ENCODE data around the gene TBC1D12. TPM values are rescaled to one million over a fixed set of nuclear protein-coding genes. Genes with fewer than 3 reads are reported as not detected.

The TBC1D12 gene
- total and polyA plus RNA-seq, 8 donors = 4.1 to 9.2 (median 5.5) TPM

- no peak overlapping the region for H3K27ac ChIP-seq
- no peak for DNase-seq
- TF ChIP-seq, protein P1, sequence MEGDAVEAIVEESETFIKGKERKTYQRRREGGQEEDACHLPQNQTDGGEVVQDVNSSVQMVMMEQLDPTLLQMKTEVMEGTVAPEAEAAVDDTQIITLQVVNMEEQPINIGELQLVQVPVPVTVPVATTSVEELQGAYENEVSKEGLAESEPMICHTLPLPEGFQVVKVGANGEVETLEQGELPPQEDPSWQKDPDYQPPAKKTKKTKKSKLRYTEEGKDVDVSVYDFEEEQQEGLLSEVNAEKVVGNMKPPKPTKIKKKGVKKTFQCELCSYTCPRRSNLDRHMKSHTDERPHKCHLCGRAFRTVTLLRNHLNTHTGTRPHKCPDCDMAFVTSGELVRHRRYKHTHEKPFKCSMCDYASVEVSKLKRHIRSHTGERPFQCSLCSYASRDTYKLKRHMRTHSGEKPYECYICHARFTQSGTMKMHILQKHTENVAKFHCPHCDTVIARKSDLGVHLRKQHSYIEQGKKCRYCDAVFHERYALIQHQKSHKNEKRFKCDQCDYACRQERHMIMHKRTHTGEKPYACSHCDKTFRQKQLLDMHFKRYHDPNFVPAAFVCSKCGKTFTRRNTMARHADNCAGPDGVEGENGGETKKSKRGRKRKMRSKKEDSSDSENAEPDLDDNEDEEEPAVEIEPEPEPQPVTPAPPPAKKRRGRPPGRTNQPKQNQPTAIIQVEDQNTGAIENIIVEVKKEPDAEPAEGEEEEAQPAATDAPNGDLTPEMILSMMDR (IDR thresholded peaks at IDR 0.05) = no peak
- no peaks in the 10 kb centered on the region for H3K9me3 ChIP-seq
- intact Hi-C loops (cut with DNase I) = no loop called here
- no peak overlapping the region for H3K4me3 ChIP-seq
- H3K27me3 ChIP-seq = no peaks in the 10 kb centered on the region
- no peak for FAIRE-seq
- peaks cover 6 to 17% (median 10%) of the 10 kb centered on the region in 3 donors for H3K4me1 ChIP-seq
- H3K36me3 ChIP-seq = no peaks in the 10 kb centered on the region
- ATAC-seq = no peak
Observed at GRCh38 chr10:94583124-94583523, 180.8 kb downstream of the TBC1D12 start.

Other genes with a start within 250 kb of the TBC1D12 start
- 1 to 10 TPM; 3.3 to 9.4 (median 7.2) TPM for gene NOC3L, start 39.6 kb upstream of the TBC1D12 start, total RNA-seq
- gene NOC3L, start 39.6 kb upstream of the TBC1D12 start, polyA plus RNA-seq = 1 to 10 TPM; 3.8 to 4.4 TPM
- gene HELLS, start 143.2 kb downstream of the TBC1D12 start, total RNA-seq = 1 to 10 TPM; 1.1 to 4.2 (median 3.0) TPM
- gene HELLS, start 143.2 kb downstream of the TBC1D12 start, polyA plus RNA-seq = 1 to 10 TPM; 1.3 to 1.9 TPM